ENCODE data around the gene KRTAP2-3. TPM values are rescaled to one million over a fixed set of nuclear protein-coding genes. Genes with fewer than 3 reads are reported as not detected.
"Not testable (repeated sequence)": the region's sequence is repeated elsewhere in the genome, so short reads cannot be mapped to it uniquely, and the experiment has no call there.

KRTAP2-3 gene
- polyA plus RNA-seq, 3 donors: not detected

DNA sequence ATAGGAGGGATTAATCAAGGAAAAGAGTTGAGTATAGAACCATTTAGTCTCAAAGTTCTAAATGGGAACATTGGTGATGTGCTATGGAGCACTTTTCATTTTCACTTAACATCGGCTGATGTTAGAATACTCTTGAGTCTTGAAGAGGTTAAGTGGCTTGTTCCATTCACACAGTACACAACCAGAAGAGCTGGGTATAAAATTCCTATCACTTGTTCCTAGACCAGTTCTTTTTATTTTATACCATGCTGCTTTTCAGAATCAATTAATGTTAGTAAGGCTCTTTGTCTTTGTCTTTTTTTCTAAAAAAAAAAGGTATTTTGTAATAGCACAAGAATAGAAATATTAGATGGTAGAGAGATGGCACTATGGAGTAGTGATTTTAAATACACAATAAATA, 17.0 kb downstream of the KRTAP2-3 start:
- no peak for DNase-seq (ENCODE audit: extremely low read depth in 1 of 11, low read depth in 9 of 11, low spot score in 4 of 11)

DNA sequence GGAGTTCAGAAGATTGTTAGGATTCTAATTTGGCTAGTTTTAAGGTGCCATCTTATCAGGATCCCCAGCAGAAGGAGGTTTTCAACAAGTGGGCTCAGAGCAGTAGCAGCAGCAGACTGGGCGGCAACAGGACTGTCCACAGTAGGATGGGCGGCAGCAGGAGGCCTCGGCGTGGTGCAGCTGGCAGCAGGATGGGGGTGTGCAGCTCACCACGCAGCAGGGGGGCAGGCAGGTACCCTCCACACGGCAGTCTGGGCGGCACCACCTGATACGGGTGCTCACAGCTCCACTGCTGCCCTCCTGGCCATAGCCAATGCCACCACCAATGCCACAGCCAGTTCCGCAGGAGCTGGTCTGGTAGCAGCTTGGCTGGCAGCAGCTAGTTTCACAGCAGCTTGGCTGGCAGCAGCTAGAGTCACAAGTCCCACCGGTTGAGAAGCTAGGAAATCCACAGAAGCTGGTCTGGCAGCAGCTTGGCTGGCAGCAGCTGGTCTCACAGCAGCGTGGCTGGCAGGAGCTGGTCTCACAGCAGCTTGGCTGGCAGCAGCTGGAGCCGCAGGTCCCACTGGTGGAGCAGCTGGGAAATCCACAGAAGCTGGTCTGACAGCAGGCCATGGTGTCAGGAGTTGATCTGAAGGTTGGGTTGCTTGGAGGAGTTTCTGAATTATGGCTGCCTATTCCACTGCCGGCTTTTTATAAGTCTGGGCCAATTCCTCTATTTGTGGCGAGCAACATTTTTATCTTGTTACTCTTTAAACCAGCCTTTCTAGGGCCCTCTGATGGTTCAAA, 18.9 kb downstream of the KRTAP2-3 start, which contains the start of gene KRTAP1-1:
TSS of gene KRTAP1-1 (minus strand) at position 668 of the 789 bp plus-strand sequence. CDS start at position 615, 53 bp downstream.
- not testable (repeated sequence) for DNase-seq (ENCODE audit: extremely low read depth in 1 of 11, low read depth in 9 of 11, low spot score in 4 of 11)

DNA sequence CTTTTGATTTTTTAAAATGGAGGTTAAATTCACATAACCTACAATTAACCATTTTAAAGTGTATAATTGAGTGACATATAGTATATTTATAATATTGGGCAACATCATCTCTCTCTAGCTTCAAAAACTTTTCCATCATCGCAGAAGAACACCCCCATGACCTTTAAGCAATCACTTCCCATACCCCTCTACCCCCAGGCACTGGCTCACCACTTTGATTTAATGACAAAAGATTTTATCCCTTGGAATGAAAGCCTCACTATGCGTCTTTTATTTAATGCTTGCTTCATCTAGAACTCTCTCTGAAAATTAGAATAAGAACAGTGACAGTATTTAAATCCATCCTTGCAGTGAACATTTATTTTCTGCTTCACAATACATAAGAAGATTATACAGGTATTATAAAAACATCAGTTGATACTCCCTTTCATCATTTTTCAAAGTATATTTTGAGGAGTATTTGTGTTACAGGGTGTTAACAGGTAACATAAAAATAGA, 22.0 kb downstream of the KRTAP2-3 start:
- DNase-seq (ENCODE audit: extremely low read depth in 1 of 11, low read depth in 9 of 11, low spot score in 4 of 11): no peak

DNA sequence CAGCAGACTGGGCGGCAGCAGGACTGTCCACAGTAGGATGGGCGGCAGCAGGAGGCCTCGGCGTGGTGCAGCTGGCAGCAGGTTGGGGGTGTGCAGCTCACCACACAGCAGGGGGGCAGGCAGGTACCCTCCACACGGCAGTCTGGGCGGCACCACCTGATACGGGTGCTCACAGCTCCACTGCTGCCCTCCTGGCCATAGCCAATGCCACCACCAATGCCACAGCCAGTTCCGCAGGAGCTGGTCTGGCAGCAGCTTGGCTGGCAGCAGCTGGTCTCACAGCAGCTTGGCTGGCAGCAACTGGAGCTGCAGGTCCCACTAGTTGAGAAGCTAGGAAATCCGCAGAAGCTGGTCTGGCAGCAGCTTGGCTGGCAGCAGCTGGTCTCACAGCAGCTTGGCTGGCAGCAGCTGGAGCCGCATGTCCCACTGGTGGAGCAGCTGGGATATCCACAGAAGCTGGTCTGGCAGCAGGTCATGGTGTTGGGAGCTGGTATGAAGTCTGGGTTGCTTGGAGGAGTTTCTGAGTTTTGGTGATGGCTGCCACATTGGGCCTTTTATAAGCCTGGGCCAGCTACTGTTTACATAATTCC, 25.5 kb downstream of the KRTAP2-3 start, which contains the start of gene KRTAP1-3:
TSS of gene KRTAP1-3 (minus strand) at position 529 of the 590 bp plus-strand sequence. CDS start at position 476, 53 bp downstream.
- DNase-seq (ENCODE audit: extremely low read depth in 1 of 11, low read depth in 9 of 11, low spot score in 4 of 11): not testable (repeated sequence)

DNA sequence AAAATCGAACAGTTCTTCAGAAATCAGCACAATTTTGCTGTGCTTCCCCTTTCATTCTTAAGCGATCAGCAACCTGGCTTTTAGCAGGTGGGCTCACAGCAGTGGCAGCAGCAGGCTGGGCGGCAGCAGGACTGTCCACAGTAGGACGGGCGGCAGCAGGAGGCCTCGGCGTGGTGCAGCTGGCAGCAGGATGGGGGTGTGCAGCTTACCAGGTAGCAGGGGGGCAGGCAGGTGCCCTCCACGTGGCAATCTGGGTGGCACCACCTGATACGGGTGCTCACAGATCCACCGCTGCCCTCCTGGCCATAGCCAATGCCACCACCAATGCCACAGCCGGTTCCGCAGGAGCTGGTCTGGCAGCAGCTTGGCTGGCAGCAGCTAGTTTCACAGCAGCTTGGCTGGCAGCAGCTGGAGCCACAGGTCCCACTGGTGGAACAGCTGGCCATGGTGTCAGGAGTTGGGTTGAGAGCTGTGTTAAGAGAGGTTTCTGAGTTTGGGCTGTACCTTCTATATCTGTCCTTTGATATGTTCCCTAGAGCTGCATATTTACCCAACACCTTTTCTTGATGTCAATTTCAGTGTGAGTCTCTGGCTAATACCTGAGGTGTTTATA, 30.2 kb downstream of the KRTAP2-3 start, which contains the start of gene KRTAP1-4:
TSS of gene KRTAP1-4 (minus strand) at position 563 of the 613 bp plus-strand sequence. CDS start at position 446, 117 bp downstream.
- DNase-seq (ENCODE audit: extremely low read depth in 1 of 11, low read depth in 9 of 11, low spot score in 4 of 11): no peak

DNA sequence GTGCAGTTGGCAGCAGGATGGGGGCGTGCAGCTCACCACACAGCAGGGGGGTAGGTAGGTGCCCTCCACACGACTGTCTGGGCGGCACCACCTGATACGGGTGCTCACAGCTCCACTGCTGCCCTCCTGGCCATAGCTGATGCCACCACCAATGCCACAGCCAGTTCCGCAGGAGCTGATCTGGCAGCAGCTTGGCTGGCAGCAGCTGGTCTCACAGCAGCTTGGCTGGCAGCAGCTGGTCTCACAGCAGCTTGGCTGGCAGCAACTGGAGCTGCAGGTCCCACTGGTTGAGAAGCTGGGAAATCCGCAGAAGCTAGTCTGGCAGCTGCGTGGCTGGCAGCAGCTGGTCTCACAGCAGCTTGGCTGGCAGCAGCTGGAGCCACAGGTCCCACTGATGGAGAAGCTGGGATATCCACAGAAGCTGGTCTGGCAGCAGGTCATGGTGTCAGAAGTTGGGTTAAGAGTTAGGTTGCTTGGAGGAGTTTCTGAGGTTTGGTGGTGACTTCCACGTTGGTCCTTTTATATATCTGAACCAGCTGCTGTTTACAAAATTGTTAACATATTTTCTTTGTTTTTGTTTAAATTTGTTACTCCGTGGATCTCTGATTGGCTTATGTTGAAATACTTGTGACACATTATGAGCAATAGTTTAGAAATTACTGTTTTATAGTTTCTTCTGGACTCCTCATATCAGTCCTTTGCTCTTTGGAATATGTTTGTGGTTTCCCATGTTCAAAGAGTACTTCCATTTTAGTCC, 33.0 kb downstream of the KRTAP2-3 start, which contains the start of gene KRTAP1-5:
TSS of gene KRTAP1-5 (minus strand) at position 494 of the 757 bp plus-strand sequence. CDS start at position 441, 53 bp downstream.
- no peak for DNase-seq (ENCODE audit: extremely low read depth in 1 of 11, low read depth in 9 of 11, low spot score in 4 of 11)

DNA sequence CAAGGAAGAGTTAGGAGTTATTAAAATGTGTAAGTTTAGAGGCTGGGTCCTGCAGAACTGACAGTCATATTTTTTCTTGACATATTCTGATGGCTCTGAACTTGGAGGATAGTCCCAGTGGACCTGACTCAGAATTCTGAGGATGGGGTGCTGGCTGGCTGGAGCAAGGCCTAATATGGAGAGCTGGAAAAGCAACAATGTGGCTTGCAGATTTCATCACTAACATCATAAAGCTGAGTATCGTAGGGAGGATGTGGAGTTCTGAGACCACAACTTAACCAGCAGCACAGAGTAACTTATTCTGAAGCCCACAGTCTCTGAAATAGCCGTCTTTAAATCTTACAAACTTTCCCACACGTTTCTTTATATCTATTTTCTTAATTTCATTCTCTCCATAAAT, 35.2 kb downstream of the KRTAP2-3 start:
- DNase-seq (ENCODE audit: extremely low read depth in 1 of 11, low read depth in 9 of 11, low spot score in 4 of 11): no peak

DNA sequence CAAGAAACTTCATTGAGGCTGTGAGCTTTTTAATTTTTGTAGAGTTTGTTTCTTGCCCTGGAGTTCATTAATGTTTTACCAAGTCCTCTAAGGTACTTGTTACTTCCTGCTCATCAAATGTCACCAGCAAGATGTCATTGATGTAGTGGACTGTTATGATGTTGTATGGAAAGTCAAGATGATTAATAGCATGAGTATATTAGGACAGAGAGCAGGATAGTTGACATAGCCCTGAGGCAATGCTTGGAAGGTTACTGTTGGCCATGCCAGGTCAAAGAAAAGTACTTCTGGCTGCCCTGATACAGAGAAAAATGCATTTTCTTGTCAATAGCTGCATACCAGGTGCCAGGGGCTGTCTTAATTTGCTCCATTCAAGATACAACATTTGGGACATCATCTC, 39.6 kb downstream of the KRTAP2-3 start:
- DNase-seq (ENCODE audit: extremely low read depth in 1 of 11, low read depth in 9 of 11, low spot score in 4 of 11): no peak

DNA sequence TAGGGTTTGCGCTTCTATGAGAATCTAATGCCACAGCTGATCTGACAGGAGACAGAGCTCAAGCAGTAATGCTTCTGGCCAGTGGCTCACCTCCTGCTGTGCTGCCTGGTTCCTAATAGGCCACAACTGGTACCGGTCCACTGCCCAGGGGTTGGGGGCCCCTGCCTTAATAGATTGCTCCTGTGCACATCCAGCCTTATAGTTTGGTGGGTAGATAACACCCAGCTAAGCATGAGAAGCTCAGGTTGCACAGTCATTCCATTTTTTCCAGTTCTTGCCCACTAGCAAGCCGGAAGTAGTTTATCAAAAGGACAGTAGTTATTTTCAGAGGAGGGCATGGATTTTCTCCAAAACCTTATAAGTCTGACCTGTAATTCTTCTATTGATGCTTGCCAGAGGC, 40.5 kb downstream of the KRTAP2-3 start:
- no peak for DNase-seq (ENCODE audit: extremely low read depth in 1 of 11, low read depth in 9 of 11, low spot score in 4 of 11)

DNA sequence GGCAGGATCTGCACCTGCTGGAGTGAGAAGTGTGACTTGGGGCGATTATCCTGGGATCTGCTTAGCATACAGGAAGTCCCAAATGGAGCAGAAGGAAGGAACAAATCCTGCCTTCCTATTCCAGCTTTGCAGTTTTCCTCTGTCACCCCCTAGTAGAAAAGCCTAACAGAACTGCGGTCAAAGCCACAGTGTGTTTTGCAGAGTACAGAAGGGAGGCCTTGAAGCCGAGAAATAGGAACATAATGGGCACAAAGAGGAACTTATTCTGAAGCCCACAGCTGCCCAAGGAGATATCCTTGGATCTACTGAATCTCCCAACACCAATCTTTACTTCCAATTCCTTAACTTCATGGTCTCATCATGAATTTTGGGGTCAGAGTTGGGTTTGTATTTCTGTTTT, 41.4 kb downstream of the KRTAP2-3 start:
- no peak for DNase-seq (ENCODE audit: extremely low read depth in 1 of 11, low read depth in 9 of 11, low spot score in 4 of 11)

DNA sequence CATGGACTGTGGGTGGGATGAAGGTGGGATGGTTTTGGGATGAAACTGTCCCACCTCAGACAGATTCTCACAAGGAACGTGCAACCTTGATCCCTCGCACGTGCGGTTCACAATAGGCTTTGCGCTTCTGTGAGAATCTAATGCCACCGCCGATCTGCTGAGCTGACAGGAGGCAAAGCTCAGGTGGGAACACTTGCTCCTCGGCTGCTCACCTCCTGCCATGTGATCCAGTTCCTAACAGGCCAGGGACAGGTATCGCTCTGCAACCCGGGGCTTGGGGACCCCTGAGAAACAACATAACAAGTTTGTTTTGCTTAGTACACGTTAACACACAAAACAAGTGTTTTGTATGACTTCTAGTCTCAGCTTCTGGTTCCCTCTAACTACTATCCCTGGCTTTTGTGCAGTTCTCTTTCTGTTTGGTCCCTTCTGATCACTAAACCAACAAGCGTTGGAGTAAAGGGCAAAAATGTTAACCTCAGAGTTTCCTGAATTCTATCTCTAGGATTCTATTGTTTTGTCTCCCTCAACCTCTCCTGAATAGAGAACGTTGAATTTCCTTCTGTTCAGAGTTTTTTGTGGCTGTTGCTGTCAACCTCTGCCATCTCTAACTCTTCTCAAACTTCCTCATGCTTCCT, 43.2 kb downstream of the KRTAP2-3 start:
- DNase-seq (ENCODE audit: extremely low read depth in 1 of 11, low read depth in 9 of 11, low spot score in 4 of 11): no peak

DNA sequence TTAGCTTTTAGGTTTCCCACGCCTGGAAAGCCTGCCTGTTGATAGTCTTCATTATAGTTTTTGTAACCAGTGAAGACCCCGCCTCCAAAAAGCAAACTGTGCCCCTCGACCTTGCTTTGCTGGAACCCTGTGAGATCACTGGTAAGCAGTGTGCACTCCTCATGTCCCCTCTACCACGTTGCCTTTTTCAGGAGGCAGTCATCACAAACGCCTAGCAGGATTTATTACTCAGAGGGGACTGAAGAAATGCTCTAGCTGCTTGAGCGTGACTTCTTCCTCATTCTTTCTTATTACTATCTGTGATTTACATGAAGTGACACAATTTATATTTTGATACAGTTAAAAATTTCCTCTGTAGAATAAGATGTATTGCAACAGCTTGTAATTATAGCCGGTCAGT, 44.5 kb downstream of the KRTAP2-3 start:
- no peak for DNase-seq (ENCODE audit: extremely low read depth in 1 of 11, low read depth in 9 of 11, low spot score in 4 of 11)

DNA sequence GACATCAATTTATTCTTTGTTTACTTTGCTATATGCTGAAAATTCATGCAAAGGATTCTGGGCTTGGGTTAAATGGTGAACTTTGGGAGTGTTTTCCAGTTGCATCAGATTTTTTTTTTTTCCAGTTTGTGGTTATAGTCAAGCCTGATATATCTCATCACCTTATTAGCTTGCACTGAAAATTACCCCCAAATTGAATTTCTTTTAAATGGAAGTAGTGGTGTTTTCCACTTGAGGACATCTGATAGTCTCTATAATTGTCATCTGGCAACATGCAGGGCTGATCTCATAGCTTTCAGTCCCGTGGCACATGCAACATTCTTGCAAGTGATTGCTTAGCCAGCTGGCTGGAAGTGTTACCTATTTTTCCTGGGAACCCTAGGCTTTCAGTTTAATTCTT, 46.3 kb downstream of the KRTAP2-3 start:
- no peak for DNase-seq (ENCODE audit: extremely low read depth in 1 of 11, low read depth in 9 of 11, low spot score in 4 of 11)

DNA sequence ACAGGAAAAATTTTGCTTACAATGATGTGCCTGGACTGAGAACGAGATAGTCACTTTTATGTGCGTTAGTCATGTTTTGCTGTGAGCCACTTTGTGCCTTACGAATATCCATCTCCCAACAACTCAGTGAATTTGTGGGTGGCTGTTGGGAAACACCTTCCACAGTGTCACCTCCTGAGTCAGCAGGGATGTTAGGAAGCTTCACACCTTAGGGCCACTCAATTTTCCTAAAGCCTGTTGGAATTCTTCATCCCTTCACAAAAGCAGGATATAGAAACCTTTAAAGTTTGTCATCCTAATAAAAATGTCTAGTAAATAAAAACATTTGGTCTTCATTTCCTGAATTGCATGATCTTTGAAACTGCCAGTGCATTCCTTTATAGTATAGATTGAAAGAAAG, 46.7 kb downstream of the KRTAP2-3 start:
- DNase-seq (ENCODE audit: extremely low read depth in 1 of 11, low read depth in 9 of 11, low spot score in 4 of 11): no peak

DNA sequence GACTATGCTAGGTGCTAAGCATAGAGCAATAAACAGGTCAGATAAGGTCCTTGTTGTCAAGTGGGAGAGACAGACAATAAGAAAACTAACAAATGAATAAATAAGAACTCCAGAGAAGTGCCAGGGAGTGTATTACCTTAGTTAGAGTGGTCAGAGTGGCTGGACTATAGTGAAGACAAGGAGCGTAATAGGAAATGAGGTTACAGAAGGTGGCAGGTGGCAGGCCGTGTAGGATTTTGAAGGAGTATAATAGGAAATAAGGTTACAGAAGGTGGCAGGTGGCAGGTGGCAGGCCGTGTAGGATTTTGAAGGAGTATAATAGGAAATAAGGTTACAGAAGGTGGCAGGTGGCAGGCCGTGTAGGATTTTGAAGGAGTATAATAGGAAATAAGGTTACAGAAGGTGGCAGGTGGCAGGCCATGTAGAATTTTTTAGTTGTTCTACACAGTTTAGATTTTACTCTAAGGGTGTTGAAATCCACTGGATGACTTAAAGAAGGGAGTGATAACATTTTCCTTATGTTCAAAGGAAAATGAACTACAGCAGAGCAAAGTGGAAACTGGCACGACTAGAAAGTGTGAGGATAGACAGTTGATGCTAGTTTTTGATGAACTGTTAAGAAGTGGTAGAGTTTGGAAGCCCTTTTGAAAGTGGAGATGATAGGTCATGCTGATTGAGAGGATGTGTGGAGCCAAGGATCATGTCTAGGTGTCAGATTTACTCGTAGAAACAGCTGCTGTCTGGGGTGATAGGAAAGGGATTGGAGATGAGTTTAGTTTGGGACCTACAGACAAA, 47.4 kb downstream of the KRTAP2-3 start:
- DNase-seq (ENCODE audit: extremely low read depth in 1 of 11, low read depth in 9 of 11, low spot score in 4 of 11): no peak

DNA sequence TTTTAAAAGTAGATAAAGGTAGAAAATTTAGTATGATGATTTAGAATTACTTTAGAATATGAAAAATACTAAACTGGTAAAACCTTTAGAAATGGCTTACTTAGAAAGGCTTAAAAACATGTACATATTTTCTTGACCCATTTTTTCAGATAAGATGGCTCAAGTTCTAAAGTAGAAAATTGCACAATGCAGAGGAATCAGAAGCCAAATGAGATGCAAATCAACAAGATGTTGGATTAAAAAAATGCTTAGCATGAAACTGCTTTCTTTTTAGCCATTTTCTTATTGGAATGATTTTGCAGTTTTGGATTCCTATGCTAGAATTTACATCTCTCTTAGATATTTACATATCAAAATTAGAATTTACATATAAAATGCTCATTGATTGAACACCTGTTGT, 49.5 kb downstream of the KRTAP2-3 start:
- DNase-seq (ENCODE audit: extremely low read depth in 1 of 11, low read depth in 9 of 11, low spot score in 4 of 11): no peak

DNA sequence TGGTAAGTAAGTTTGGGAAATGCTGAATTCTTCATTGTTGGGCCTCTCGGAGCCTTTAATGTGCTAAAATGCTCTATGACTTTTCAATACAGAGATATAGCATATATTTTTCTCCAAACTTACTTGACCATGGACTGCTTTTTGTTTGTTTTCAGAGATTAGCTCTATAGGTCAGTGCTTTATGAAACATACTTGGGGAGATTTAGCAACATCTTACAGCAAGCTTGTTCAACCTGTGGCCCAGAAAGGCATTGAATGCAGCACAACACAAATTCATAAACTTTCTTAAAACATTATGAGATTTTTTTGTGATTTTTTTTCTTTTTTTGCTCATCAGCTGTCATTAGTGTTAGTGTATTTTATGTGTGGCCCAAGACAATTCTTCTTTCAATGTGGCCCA, 50.0 kb downstream of the KRTAP2-3 start:
- no peak for DNase-seq (ENCODE audit: extremely low read depth in 1 of 11, low read depth in 9 of 11, low spot score in 4 of 11)

DNA sequence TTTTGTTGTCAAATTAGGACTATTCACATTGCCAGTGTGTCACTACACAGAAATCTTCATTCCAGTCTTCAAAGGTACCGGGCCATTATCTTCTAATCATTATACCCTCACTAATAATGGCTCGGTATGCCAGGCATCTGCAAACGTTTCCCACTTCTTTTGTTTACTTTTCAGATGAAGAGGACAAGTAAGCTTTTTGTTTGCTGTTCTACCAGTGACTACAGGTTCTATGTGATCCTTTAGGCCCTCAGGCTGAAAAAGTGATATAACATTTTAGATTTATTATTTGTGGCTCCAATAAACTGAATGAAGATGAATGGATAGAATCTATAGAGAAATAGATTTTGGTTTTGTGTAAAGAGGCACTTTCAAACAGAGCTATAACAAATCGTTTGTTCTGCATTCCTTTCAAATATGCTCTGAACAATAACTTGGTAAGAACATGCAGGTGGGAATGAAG, 50.6 kb downstream of the KRTAP2-3 start:
- DNase-seq (ENCODE audit: extremely low read depth in 1 of 11, low read depth in 9 of 11, low spot score in 4 of 11): no peak

Measured in renal cortex interstitium (tissue), 11 donors.